ENCODE data around the gene TECTA. TPM values are rescaled to one million over a fixed set of nuclear protein-coding genes. Genes with fewer than 3 reads are reported as not detected.

The TECTA gene
- total and polyA plus RNA-seq, 2 of the 8 experiments (the other 6 are each of a cell fraction or from before 2014, with no cell fraction given) = 0.59 to 1.0 TPM

DNA sequence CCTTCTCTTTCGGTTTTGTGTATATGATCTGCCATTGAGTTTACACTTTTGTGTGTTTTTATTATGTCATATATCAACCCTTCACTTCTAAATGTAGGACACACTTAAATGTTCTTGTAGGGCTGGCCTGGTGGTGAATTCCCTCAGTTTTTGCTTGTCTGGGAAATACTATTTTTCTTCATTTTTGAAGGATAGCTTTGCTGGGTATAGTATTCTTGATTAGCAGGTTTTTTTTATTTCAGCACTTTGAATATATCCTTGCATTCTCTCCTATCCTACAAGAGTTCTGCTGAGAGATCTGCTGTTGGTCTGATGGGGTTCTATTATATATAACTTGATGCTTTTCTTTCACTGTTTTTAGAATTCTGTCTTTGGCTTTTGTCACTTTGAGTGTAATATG lies 79.1 kb downstream of the TECTA start (continued):
- TF ChIP-seq SP2 (IDR thresholded peaks at IDR 0.05; ENCODE audit: low read length) (no peak), CREB1 (IDR thresholded peaks at IDR 0.05) (no peak), GABPA (IDR thresholded peaks at IDR 0.05; ENCODE audit: borderline replicate concordance, insufficient read depth, low read length) (no peak), CHD1 (IDR thresholded peaks at IDR 0.05; ENCODE audit: low read depth, low read length) (no peak), SP1 (IDR thresholded peaks at IDR 0.05; ENCODE audit: low read depth, low read length) (no peak)

All from H1 (cell line).